GM12891 (cell line): ENCODE data around the gene ZFAND2A.

Experiments used
- PAX5 ChIP-seq: IDR thresholded peaks from 2 replicates; pipeline ENCODE4 v1.6.1; 2011; ENCODE audit warnings: low read length, moderate library complexity, mild to moderate bottlenecking; ENCODE audit not compliant: insufficient read depth, severe bottlenecking
- POLR2A ChIP-seq: IDR thresholded peaks from 2 replicates; pipeline ENCODE4 v1.6.1; 2011; ENCODE audit warnings: low read depth, low read length, control low read depth
- POLR2AphosphoS5 ChIP-seq: IDR thresholded peaks from 2 replicates; pipeline ENCODE4 v1.6.1; 2011; ENCODE audit warnings: low read depth, low read length, control low read depth
- SPI1 ChIP-seq: IDR thresholded peaks from 2 replicates; pipeline ENCODE4 v1.6.1; 2011; ENCODE audit warnings: low read depth, low read length, control low read depth
- TAF1 ChIP-seq: IDR thresholded peaks from 2 replicates; pipeline ENCODE4 v1.6.1; 2011; ENCODE audit warnings: low read depth, low read length, control low read depth

- TF ChIP-seq TAF1 (no peak), POLR2A (no peak), SPI1 (no peak), POLR2AphosphoS5 (no peak), PAX5 (no peak)
These were observed 49.6 kb downstream of the ZFAND2A start for GRCh38 chr7:1110358-1110757.
